Activated naive CD4-positive, alpha-beta T cell treated with anti-CD3 and anti-CD28 coated beads, Interleukin-2, amount 50 U/mL, for 72 hours (primary cell): ENCODE measurements around the gene RNF215. TPM values are rescaled to one million over a fixed set of nuclear protein-coding genes. Genes with fewer than 3 reads are reported as not detected.

ENCODE experiments used
- ATAC-seq, 2 donors: fragments of 150-1000 bp; cut with Tn5 transposase; 2 replicates each; pipeline ENCODE4 v1.10.0; 2021; ENCODE audit warnings: mild to moderate bottlenecking in 2 of 2, moderate library complexity in 2 of 2
- DNase-seq, 2 donors: peaks; one replicate each; pipeline ENCODE4 v3.0.0; 2021 to 2022; ENCODE audit warnings: low spot score in 2 of 2
- H3K27ac Mint-ChIP-seq, 2 donors: one replicate each; pipeline ENCODE4 v1.8.0; 2022; ENCODE audit warnings: mild to moderate bottlenecking in 2 of 2, mixed read lengths in 2 of 2
- H3K36me3 Mint-ChIP-seq, 2 donors: one replicate each; pipeline ENCODE4 v1.8.0; 2022; ENCODE audit warnings: mixed read lengths in 2 of 2
- H3K9me3 Mint-ChIP-seq, 2 donors: one replicate each; pipeline ENCODE4 v1.8.0; 2022; ENCODE audit warnings: mixed read lengths in 2 of 2
- total RNA-seq, 2 donors: library from RNA; stranded (reverse); gene quantifications; one replicate each; pipeline ENCODE4 v1.2.3, GENCODE V29; 2022

Gene RNF215
- total RNA-seq = 10 to 100 TPM in 1 of 2 donors, 1 to 10 TPM in 1; 6.8 to 11.8 TPM

DNA sequence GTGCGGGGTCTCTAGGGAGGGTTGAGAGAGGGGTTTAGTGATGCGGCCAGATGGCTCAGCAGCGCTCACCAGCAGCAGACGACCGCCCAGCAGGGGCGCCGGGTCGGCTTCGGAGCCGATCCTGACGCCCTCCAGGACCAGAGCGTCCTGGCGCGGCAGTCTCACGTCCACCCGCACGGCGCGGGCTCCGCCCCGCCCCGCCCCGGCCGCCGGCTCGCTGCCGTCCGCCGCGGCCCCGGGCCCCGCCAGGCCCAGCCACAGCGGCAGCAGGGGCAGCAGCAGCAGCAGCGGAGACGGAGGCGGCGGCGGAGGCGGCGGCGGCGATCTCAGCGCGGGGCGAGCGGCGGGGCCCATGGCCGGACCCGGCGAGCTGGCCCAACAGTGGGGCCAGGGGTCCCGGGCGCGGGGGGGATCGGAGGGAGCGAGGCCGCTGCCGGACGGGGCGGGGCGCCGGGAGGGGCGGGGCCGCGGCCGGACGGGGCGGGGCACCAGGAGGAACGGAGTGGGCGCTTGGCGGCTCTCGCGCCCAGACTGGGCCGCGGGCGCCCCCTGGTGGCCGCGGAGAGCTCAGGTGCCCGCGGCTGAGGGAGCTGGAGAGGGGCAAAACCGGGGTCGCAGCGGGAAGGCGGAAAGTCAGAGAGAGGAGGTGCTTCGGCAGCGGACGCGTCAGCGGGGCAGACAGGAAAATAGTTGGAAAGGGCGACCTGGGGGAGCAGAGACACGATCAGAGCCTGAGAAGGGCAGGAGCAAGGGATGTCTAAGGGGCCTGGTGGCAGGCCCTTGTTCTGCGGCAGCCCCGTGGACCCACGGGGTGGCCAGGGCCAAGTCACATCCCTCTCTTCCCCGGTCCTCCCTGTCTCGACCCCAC, at the start of gene RNF215:
Gene RNF215 (minus strand): TSS at position 452 of the 868 bp plus-strand sequence. CDS start 98 bp downstream, at position 354.
- peak; percentile 80 to 86 for ATAC-seq
- peak within 1 kb of the TSS; percentile 57 to 60 for H3K27ac Mint-ChIP-seq

DNA sequence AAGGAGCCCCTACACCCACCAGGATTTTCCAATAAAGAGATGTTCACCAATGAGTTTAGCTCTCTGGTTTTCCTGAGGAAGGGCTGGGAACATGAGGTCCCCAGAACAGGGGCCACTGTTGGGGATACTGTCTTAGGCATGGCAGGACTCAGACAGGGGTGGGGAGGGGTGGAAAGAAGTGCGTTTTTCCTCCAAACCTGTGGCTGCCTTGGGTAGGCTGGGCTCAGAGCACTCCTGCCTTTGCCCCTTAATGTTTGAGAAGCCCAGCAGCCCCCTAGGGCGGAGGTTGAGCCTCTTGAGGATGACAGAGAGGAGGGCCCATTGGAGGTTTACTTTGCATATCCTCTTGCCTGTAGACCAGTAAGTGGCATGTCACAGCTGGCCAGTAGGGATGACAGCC, 49.0 kb upstream of the RNF215 start:
- Mint-ChIP-seq H3K27ac (peak overlapping the region; percentile 84 to 90), H3K9me3 (peaks cover 10 to 16% of the 10 kb centered on the region in 2 donors), H3K36me3 (peaks cover 19 to 25% of the 10 kb centered on the region in 2 donors)
- peak; percentile 1 to 20 for ATAC-seq
- DNase-seq = no peak

More for the DNA sequence above, at the start of gene RNF215:
- Mint-ChIP-seq H3K9me3 (no peaks in the 10 kb centered on the region), H3K36me3 (no peaks in the 10 kb centered on the region)
- peak; percentile 89 to 90 for DNase-seq

DNA sequence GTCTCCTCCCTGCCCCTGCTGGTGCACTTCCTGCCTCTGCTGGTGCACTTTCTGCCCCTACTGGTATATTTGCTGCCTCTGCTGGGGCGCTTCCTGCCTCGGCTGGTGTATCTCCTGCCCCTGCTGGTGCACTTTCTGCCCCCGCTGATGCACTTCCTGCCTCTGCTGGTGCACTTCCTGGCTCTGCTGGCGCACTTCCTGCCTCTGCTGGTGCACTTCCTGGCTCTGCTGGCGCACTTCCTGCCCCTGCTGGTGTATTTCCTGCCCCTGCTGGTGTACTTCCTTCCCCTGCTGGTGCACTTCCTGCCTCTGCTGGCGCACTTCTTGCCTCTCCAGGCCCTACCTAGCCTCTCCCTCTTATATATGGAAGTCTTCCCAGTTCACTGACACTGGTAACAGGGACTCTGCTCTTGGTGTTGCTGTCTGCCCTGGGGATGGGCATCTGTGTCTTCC, 48.5 kb upstream of the RNF215 start:
- H3K27ac Mint-ChIP-seq = peak overlapping the region; percentile 84 to 90

DNA sequence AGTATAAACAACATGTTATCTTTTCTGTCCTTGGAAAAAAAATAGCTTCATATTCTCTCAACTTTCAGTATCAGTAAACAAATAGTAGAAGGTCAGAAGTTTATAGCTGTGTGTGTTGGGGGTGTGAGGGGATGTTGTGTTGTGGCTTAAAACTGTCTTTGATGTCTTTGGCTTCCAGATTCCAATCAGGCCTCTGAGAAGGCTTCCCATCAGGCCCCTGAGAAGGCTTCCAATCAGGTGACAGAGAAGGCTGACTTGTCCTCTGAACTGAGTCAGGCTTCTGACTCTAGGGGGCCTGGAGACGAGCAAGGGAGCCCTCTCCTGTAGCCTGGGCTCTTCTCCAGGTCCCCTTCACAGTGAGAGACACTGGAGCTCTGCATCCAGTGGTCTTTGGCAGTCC, 47.6 kb upstream of the RNF215 start:
- ATAC-seq = no peak
- Mint-ChIP-seq H3K9me3 (peaks cover 10 to 16% of the 10 kb centered on the region in 2 donors), H3K36me3 (peaks cover 17 to 19% of the 10 kb centered on the region in 2 donors), H3K27ac (peak overlapping the region; percentile 84 to 90)
- no peak for DNase-seq

More for the DNA sequence above, 48.5 kb upstream of the RNF215 start:
- Mint-ChIP-seq H3K9me3 (peaks cover 10 to 16% of the 10 kb centered on the region in 2 donors), H3K36me3 (peaks cover 19 to 25% of the 10 kb centered on the region in 2 donors)
- peak; percentile 64 to 85 for ATAC-seq
- peak; percentile 57 to 80 for DNase-seq

DNA sequence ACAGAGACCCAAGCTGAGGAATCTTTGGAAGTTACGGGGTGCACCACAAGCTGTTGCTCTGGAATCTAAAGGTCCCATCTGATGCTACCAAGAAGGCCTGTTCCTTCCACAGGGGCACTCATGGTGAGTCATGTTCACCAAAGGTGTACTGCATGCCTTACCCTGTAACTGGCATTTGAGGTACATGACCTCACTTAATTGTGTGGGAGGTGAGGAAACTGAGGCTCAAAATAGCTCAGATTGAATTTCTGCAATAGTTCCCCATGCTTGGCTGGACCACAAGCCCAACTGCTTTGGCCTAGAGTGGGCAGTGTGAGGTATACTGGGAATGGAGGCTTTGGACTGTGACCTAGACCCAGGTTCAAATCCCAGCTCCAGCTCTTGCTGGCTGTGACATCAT, 46.6 kb upstream of the RNF215 start:
- peak in 1 of 2 donors; percentile 80 for ATAC-seq
- peak overlapping the region in 1 of 2 donors; percentile 90 for H3K27ac Mint-ChIP-seq
- no peak for DNase-seq
- peaks cover 10 to 16% of the 10 kb centered on the region in 2 donors for H3K9me3 Mint-ChIP-seq
- peaks cover 16 to 19% of the 10 kb centered on the region in 2 donors for H3K36me3 Mint-ChIP-seq

DNA sequence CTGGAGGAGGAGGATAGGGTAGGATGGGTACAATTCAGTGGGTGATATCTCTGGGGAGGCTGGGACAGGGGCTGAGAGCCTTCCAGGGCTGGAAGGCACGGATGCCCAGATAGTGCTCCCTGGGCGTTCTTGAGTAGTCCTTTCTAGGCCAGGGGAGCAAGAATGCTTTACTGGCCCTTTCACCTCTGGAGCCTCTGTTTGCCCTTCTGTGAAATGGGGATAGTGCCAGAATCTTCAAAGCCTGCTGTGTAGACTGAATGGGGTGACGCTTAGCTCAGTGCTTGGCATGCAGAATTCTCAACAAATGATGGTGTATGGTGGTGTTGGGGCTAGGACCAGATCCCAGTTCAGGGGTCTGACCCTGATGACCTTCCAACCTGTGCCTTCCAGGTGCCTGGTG, 46.0 kb upstream of the RNF215 start:
- no peak for ATAC-seq
- Mint-ChIP-seq H3K9me3 (peaks cover 10 to 16% of the 10 kb centered on the region in 2 donors), H3K36me3 (peaks cover 16 to 19% of the 10 kb centered on the region in 2 donors), H3K27ac (no peak overlapping the region)
- no peak for DNase-seq

DNA sequence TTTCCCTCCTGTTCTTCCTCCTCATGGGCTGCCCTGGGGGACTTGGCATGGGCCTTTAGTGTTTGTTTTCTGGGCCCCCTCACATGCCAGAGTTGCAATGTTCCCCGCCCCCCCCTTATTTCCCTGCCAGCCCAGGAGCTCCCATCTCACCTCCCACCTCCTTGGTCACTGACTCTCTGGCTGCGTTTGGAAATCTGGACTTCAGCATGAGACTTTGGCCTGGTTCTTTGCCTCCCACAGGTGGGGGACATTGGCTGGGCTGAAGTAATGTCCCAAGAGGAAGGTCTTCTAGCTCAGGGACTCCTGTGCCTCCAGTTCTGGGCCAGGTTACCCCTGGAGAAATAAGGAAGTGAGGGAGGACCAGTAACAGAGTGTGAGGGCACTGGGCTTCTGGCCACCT, 45.3 kb upstream of the RNF215 start:
- Mint-ChIP-seq H3K9me3 (peaks cover 10 to 16% of the 10 kb centered on the region in 2 donors), H3K27ac (no peak overlapping the region), H3K36me3 (peaks cover 16 to 19% of the 10 kb centered on the region in 2 donors)
- DNase-seq = no peak
- no peak for ATAC-seq

DNA sequence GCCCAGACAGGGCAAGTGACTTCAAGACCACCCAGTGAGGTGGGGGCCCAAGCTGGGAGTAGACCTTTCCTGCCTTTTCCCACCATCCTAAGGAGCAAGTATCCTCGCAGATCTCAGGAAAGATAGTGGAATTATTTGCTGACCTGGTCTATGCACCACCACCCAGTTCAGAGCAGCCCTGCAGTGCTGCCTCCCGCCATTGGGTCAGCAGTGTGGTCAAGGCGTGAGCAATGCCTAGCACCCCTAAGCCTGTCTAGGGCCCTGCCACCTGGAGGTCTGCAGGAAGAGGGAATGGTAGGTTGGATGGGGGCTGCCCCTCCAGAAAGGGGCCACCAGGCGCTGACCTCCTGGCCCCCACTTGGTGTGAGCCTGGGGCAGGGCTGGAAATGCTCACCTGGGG, 44.9 kb upstream of the RNF215 start:
- peaks cover 14 to 21% of the 10 kb centered on the region in 2 donors for H3K36me3 Mint-ChIP-seq
- ATAC-seq (no peak), DNase-seq (no peak)
- no peak overlapping the region for H3K27ac Mint-ChIP-seq
- peaks cover 10 to 16% of the 10 kb centered on the region in 2 donors for H3K9me3 Mint-ChIP-seq

DNA sequence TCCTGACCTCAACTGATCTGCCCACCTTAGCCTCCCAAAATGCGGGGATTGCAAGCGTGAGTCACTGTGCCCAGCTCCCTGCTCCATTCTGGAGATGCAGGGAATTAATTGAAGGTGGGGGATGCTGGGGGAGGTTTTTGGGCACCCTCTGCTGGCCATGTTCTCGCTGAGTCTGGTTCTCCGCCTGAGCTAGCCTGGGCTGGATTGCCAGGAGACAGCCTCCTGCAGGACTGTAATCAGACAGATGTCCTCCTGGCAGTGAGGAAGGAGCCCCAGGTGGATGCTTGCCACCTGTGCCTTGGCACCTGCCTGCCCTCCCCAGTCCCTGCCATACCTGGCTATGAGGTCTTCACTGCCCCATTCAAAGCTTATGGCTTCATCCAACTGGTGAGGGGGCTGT, 43.7 kb upstream of the RNF215 start:
- H3K36me3 Mint-ChIP-seq = peaks cover 14 to 31% of the 10 kb centered on the region in 2 donors
- ATAC-seq (no peak), DNase-seq (no peak)

DNA sequence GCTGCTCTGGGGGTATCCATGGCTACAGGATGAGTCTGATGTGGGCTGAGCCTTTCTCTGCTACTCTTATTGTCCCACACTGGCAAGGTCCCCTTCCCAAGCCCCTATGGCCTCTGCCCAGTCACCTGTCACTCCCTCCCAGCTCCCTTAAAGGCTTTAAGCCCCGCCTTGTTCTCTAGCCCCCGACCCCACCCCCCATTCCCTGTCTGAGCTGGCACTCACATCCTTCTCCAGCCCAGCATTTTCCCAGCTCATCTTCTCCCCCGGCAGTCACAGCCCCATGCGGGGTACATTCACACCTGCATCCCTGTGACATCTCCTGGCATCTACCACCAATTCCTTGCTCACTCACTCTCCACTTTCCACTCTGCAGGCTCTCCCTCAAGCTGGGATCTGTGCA, 42.7 kb upstream of the RNF215 start:
- H3K27ac Mint-ChIP-seq = peak overlapping the region in 1 of 2 donors; percentile 76
- no peak for DNase-seq
- no peak for ATAC-seq
- H3K36me3 Mint-ChIP-seq = peaks cover 12 to 26% of the 10 kb centered on the region in 2 donors
- H3K9me3 Mint-ChIP-seq = peaks cover 0 to 4% of the 10 kb centered on the region in 2 donors

More for the DNA sequence above, 43.7 kb upstream of the RNF215 start:
- H3K27ac Mint-ChIP-seq = no peak overlapping the region
- peaks cover 9 to 12% of the 10 kb centered on the region in 2 donors for H3K9me3 Mint-ChIP-seq

DNA sequence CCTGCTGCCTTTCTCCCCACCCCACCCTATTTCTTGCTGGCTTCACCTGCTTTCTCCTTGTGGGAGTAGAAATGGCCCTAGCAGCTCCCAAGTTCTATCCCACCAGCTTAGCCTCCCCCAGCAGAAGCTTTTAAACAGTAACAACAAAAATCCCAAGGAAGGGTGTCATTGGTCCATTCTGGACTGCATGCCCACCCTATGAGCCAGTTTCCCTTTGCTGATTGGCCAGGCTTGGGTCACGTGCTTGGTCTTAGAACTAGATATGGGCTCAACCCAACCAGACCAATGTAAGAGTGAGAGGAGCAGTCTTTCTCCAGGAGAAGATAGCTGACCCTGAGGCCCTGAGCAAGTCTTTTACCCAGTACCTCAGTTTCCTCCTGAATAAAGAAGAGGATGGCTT, 40.7 kb upstream of the RNF215 start:
- Mint-ChIP-seq H3K27ac (no peak overlapping the region), H3K36me3 (peaks cover 12 to 22% of the 10 kb centered on the region in 2 donors), H3K9me3 (no peaks in the 10 kb centered on the region)
- ATAC-seq (no peak), DNase-seq (no peak)

DNA sequence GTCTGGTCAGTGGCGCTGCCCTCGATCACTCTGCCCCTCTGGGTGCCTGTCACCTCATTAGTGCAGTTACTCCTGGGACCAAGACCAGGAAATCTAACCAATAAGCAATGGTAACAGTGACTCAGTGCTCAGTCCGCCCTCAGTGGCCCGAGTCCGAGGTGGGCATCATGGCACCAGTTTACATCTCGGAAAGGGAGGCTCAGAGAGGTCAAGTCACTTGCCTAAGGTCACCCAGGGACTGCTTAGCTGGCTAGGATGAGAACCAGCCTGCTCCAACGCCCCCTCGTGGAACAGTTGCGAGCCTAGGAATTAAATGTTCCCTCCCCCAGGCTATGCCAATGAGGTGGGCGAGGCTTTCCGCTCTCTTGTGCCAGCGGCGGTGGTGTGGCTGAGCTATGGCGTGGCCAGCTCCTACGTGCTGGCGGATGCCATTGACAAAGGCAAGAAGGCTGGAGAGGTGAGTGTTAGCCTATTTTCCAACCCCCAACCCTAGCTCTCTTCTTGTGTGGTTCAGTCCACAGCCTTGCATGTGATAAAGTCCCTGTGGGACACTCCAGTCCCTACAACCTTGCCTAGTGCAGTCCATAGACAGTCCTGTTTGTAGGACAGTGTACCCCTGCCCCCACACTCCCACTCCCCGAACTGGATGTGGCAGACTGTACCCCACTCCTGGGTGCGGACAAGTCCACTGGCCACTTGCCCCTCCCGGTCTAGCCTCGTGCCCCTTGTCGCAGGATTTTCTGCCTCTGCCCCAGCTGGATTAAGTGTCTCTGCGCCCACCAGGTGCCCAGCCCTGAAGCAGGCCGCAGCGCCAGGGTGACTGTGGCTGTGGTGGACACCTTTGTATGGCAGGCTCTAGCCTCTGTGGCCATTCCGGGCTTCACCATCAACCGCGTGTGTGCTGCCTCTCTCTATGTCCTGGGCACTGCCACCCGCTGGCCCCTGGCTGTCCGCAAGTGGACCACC, 39.5 kb upstream of the RNF215 start:
- ATAC-seq (peak; percentile 40 to 52), DNase-seq (peak; percentile 87)
- Mint-ChIP-seq H3K27ac (peak overlapping the region; percentile 93 to 95), H3K9me3 (no peaks in the 10 kb centered on the region), H3K36me3 (peaks cover 12 to 34% of the 10 kb centered on the region in 2 donors)

DNA sequence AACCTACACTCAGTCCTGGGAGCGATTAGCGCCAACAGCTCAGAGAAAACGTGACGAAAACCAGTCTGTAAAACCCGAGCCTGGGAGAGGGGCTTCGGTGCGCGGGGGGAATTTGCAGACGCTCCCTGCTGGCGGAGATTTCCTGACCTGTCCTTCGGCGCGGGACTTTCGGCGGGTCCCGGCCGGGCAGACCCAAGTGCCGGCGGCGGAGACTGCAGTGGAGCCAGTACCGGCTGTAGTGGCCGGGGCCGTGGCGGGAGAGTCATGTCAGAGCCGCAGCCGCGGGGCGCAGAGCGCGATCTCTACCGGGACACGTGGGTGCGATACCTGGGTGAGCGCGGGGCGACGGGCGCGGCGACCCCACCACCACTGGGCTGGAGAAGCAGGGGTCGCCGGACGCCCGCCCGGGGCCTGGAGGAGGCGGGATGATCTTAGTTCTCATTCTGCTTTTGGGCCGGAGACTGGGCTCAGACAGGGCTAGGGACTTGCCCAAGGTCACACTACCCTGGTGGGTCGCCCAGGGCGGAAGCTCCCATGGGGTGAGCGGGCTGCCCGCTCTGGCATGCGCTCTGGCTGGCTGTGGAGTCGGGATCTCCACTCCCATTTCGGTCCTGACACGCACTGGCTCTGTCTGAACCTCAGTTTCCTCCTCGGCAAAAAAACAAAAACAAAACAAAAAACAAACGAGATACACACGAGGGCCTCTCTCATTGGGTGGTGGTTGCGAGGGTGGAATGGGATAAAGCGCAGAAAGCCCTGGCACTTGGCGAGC, 38.6 kb upstream of the RNF215 start, which contains the start of gene MTFP1:
Gene MTFP1 (plus strand): TSS at position 153 of the 772 bp plus-strand sequence. CDS start 112 bp downstream, at position 265.
- Mint-ChIP-seq H3K27ac (peak within 1 kb of the TSS; percentile 95 to 97), H3K36me3 (peaks cover 12 to 35% of the 10 kb centered on the region in 2 donors), H3K9me3 (no peaks in the 10 kb centered on the region)
- peak in 1 of 2 donors; percentile 6 for ATAC-seq
- DNase-seq = peak; percentile 56 to 65

DNA sequence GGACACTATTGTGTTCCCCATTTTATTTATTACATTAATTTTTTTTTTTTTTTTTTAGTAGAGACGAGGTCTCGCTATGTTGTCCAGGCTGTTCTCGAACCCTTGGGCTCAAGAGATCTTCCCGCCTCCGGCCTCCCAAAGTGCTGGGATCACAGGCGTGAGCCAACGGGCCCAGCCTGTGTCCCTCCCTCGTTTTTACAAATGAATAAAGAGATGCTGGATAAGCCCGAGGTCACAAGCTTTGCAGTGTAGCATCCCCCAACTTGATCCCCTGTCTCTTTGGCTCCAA, 38.1 kb upstream of the RNF215 start:
- Mint-ChIP-seq H3K27ac (peak overlapping the region; percentile 95 to 97), H3K9me3 (no peaks in the 10 kb centered on the region), H3K36me3 (peaks cover 15 to 36% of the 10 kb centered on the region in 2 donors)
- DNase-seq (no peak), ATAC-seq (no peak)

DNA sequence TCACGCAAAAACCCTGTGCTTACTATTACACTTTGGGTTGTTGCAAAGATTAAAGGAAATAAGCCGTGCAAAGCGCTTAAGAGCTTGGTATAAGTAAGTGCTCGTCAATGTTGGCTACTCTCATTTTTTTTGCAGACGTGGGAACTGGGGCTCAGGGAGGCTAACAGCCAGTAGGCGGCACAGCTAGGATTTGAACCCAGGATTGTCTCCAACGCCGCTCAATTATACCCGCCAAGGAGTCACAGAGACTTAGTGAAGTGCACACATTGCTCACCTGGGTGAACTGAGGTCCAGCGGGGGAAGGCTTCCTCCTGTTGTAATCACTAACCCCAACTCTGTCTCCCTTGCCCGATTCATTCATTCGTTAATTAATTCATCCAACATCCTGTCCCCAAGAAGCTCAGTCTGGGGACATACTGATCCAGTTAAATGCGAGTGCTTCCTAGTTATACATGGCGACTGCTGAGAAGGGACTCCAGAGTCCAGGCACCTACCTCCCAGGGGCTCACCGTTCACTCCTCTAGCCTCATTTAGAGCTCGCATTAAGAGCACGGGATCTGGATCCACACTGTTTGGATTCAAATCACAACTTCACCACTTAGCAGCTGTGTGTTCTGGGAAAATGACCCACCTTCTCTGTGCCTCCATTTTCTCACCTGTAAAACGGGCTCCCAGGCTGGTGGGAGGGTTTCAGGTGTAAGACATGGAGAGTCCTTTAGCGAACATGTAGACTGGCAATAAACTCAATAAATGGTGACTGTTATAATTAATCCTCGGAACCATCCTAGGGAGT, 37.5 kb upstream of the RNF215 start:
- Mint-ChIP-seq H3K36me3 (peaks cover 19 to 41% of the 10 kb centered on the region in 2 donors), H3K27ac (peak overlapping the region; percentile 90 to 95), H3K9me3 (no peaks in the 10 kb centered on the region)
- peak in 1 of 2 donors; percentile 28 for DNase-seq
- no peak for ATAC-seq
